ENCODE data around the gene SH2D3C. TPM values are rescaled to one million over a fixed set of nuclear protein-coding genes. Genes with fewer than 3 reads are reported as not detected.

Gene SH2D3C
- total RNA-seq, 4 donors from 2014 or later: 0.38 to 4.8 (median 2.8) TPM

DNA sequence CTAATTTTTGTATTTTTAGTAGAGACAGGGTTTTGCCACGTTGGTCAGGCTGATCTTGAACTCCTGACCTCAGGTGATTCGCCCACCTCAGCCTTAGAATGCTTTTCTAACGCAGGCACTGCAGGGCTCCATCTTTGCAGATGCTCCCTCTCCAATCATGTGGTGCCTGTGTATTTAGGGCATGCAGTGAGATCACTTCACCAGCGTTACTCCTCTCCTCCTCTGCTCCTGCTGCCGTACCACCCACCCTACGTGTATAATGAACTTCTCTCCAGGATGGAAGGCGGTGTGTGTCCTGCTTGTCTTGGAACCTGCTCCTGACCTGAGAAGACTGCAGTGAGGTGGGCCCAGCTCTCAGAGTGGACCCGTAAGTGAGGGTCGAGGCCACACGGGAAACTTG, 85.3 kb downstream of the SH2D3C start:
- intact Hi-C loops (cut with DNase I): no loop called here
- Histone ChIP-seq H3K9me3 (no peaks in the 10 kb centered on the region), H3K27me3 (no peaks in the 10 kb centered on the region), H3K27ac (no peak overlapping the region), H3K4me1 (no peaks in the 10 kb centered on the region), H3K4me3 (no peak overlapping the region), H3K36me3 (peaks cover 0 to 39% (median 0%) of the 10 kb centered on the region in 3 donors)
- no peak for TF ChIP-seq POLR2A (IDR thresholded peaks at IDR 0.05)
- TF ChIP-seq, protein P1, sequence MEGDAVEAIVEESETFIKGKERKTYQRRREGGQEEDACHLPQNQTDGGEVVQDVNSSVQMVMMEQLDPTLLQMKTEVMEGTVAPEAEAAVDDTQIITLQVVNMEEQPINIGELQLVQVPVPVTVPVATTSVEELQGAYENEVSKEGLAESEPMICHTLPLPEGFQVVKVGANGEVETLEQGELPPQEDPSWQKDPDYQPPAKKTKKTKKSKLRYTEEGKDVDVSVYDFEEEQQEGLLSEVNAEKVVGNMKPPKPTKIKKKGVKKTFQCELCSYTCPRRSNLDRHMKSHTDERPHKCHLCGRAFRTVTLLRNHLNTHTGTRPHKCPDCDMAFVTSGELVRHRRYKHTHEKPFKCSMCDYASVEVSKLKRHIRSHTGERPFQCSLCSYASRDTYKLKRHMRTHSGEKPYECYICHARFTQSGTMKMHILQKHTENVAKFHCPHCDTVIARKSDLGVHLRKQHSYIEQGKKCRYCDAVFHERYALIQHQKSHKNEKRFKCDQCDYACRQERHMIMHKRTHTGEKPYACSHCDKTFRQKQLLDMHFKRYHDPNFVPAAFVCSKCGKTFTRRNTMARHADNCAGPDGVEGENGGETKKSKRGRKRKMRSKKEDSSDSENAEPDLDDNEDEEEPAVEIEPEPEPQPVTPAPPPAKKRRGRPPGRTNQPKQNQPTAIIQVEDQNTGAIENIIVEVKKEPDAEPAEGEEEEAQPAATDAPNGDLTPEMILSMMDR (IDR thresholded peaks at IDR 0.05): no peak
- DNase-seq: no peak
- 75 to 86% methylated on average over 5 to 9 of the region's 10 CpGs for WGBS, 2 donors

DNA sequence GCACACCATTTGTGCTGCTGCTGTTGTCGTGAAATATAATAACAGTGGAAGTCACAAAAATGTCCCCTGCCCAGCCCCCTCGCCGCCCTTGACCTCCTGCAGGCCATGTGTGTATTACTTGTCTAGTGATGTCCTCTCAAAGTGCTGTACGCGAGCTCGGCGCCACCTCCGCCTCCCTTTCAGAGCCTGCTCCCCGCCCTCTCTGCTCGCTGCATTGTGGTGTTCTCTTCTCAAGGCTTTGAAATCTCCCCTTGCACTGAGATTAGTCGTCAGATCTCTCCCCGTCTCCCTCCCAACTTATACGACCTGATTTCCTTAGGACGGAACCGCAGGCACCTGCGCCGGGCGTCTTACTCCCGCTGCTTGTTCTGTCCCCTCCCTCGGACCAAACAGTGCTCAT, 86.4 kb downstream of the SH2D3C start:
- TF ChIP-seq, protein P1 (IDR thresholded peaks at IDR 0.05): no peak
- TF ChIP-seq POLR2A (IDR thresholded peaks at IDR 0.05): no peak
- Histone ChIP-seq H3K9me3 (no peaks in the 10 kb centered on the region), H3K27me3 (no peaks in the 10 kb centered on the region), H3K4me3 (no peak overlapping the region), H3K4me1 (no peaks in the 10 kb centered on the region), H3K27ac (no peak overlapping the region), H3K36me3 (peaks cover 0 to 50% (median 0%) of the 10 kb centered on the region in 3 donors)
- DNase-seq: no peak
- intact Hi-C loops (cut with DNase I): no loop called here
- WGBS, 2 donors: 88 to 89% methylated on average over 20 of the region's 20 CpGs

DNA sequence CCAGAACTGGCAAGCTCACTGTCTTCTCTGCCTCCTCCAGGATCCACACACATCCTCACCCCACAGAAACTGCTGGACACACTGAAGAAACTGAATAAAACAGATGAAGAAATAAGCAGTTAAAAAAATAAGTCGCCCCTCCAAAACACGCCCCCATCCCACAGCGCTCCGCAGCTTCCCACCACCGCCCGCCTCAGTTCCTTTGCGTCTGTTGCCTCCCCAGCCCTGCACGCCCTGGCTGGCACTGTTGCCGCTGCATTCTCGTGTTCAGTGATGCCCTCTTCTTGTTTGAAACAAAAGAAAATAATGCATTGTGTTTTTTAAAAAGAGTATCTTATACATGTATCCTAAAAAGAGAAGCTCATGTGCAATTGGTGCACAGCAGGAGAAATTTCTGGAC, 87.7 kb downstream of the SH2D3C start:
- intact Hi-C loops (cut with DNase I): no loop called here
- Histone ChIP-seq H3K4me3 (no peak overlapping the region), H3K27me3 (no peaks in the 10 kb centered on the region), H3K9me3 (no peaks in the 10 kb centered on the region), H3K27ac (no peak overlapping the region), H3K36me3 (peaks cover 0 to 52% (median 0%) of the 10 kb centered on the region in 3 donors), H3K4me1 (no peaks in the 10 kb centered on the region)
- TF ChIP-seq, protein P1 (IDR thresholded peaks at IDR 0.05): no peak
- TF ChIP-seq POLR2A (IDR thresholded peaks at IDR 0.05): no peak
- DNase-seq: no peak
- 90% methylated on average over 9 to 10 of the region's 10 CpGs for WGBS, 2 donors

DNA sequence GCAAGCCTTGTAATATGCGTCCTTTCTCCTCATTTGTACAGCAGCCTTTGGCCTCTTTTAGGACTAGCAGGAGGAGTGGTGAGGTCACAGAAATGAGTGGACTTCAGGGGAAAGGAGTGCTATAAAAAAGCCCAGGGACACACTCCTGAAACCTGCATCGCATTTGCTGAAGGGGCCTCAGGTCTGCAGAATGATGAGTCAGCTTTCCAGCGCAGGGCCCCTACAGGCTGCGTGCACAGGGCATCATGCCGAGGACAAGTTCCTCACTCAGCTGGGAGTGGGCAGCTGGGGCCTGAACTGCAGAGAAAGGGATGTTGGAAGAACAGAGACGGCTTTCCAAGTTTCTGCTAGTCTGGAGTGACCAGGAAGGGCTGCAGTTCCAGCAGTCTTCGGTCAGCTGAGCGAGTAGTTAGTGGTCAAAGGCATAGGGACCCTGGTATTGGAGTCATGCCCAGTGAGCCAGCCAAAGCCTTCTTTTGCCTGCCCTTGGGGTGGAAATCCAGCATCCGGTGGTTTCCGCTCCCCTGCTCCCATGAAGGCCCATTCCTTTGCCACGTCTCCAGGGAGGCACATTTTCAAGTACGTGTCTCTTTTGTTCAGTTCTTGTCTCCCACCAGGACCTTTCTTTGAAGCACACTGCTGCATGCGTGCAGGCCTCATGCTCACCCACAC, 89.0 kb downstream of the SH2D3C start:
- no peak for TF ChIP-seq POLR2A (IDR thresholded peaks at IDR 0.05)
- TF ChIP-seq, protein P1 (IDR thresholded peaks at IDR 0.05): no peak
- Histone ChIP-seq H3K27ac (no peak overlapping the region), H3K4me1 (no peaks in the 10 kb centered on the region), H3K4me3 (no peak overlapping the region), H3K9me3 (no peaks in the 10 kb centered on the region), H3K27me3 (no peaks in the 10 kb centered on the region), H3K36me3 (peaks cover 0 to 56% (median 0%) of the 10 kb centered on the region in 3 donors)
- 97% methylated on average over 8 to 9 of the region's 13 CpGs for WGBS, 2 donors
- intact Hi-C loops (cut with DNase I): no loop called here
- DNase-seq: no peak

Other genes with a start within 250 kb of the SH2D3C start
- 10 to 100 TPM in 2 of 4 donors, 1 to 10 TPM in 2; 4.7 to 36.1 (median 12.2) TPM for gene STXBP1, start 166.4 kb downstream of the SH2D3C start, total RNA-seq
- gene CFAP157, start 71.7 kb downstream of the SH2D3C start, total RNA-seq: under 1 TPM in 1 of 4 donors, not detected in 3; 0.19 TPM
- gene PTRH1, start 63.0 kb downstream of the SH2D3C start, total RNA-seq: 10 to 100 TPM in 3 of 4 donors, 1 to 10 TPM in 1; 4.5 to 12.6 (median 11.6) TPM
- gene TTC16, start 62.6 kb downstream of the SH2D3C start, total RNA-seq: under 1 TPM in 2 of 4 donors, not detected in 2; under 0.01 to 0.23 TPM
- 10 to 100 TPM; 10.7 to 12.5 (median 11.5) TPM for gene TOR2A, start 43.4 kb downstream of the SH2D3C start, total RNA-seq
- gene CDK9, start 7.4 kb upstream of the SH2D3C start, total RNA-seq: 10 to 100 TPM; 22.3 to 53.2 (median 41.2) TPM
- gene FPGS, start 24.2 kb upstream of the SH2D3C start, total RNA-seq: 10 to 100 TPM; 38.2 to 52.0 (median 47.0) TPM
- gene ENG, start 76.0 kb upstream of the SH2D3C start, total RNA-seq: 10 to 100 TPM in 3 of 4 donors, 1 to 10 TPM in 1; 7.2 to 32.8 (median 18.0) TPM
- 10 to 100 TPM; 11.1 to 36.1 (median 26.8) TPM for gene AK1, start 99.0 kb upstream of the SH2D3C start, total RNA-seq
- 10 to 100 TPM; 14.5 to 69.4 (median 26.1) TPM for gene ST6GALNAC6, start 120.9 kb upstream of the SH2D3C start, total RNA-seq
- 10 to 100 TPM; 12.5 to 33.0 (median 23.8) TPM for gene ST6GALNAC4, start 138.4 kb upstream of the SH2D3C start, total RNA-seq
- gene PIP5KL1, start 152.1 kb upstream of the SH2D3C start, total RNA-seq: 1 to 10 TPM in 3 of 4 donors, not detected in 1; 3.1 to 4.6 (median 3.6) TPM
- 10 to 100 TPM; 12.5 to 18.5 (median 15.7) TPM for gene DPM2, start 159.2 kb upstream of the SH2D3C start, total RNA-seq
- 10 to 100 TPM; 16.9 to 65.0 (median 24.0) TPM for gene EEIG1, start 202.3 kb upstream of the SH2D3C start, total RNA-seq